ENCODE results near the gene APC2. TPM values are rescaled to one million over a fixed set of nuclear protein-coding genes. Genes with fewer than 3 reads are reported as not detected.
A peak's percentile ranks its signal among the peaks of the same experiment; 100 is the strongest.

The APC2 gene
- polyA plus RNA-seq, 1 donor from 2014 or later, result 50.5 TPM

DNA sequence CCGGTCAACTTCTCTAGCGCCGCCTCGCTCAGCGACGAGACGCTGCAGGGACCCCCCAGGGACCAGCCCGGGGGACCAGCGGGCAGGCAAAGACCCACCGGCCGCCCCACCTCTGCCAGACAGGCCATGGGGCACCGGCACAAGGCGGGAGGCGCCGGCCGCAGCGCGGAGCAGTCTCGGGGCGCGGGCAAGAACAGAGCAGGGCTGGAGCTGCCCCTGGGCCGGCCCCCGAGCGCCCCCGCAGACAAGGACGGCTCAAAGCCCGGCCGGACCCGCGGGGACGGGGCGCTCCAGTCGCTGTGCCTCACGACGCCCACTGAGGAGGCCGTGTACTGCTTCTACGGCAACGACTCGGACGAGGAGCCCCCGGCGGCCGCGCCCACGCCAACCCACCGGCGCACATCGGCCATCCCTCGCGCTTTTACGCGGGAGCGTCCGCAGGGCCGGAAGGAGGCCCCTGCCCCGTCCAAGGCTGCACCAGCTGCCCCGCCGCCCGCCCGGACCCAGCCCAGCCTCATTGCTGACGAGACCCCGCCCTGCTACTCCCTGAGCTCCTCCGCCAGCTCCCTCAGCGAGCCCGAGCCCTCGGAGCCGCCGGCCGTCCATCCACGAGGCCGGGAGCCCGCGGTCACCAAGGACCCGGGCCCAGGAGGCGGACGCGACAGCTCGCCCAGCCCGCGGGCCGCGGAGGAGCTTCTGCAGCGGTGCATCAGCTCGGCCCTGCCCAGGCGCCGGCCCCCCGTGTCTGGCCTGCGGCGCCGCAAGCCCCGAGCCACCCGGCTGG is 17.8 kb downstream of the APC2 start:
- Histone ChIP-seq H3K9me3 (ENCODE audit: low read length) (no peaks in the 10 kb centered on the region), H3K27ac (ENCODE audit: low read length) (no peak overlapping the region), H4K20me1 (ENCODE audit: insufficient read depth) (peaks cover 54% of the 10 kb centered on the region), H3F3A (ENCODE audit: insufficient read depth, low read length, poor library complexity, severe bottlenecking) (no peaks in the 10 kb centered on the region), H3K27me3 (ENCODE audit: insufficient read depth, low read depth, low read length) (no peaks in the 10 kb centered on the region), H2AFZ (ENCODE audit: low read depth, low read length) (no peak overlapping the region), H3K79me2 (replicated peaks; ENCODE audit: insufficient read depth, low read length) (peaks cover 5% of the 10 kb centered on the region), H3K9ac (ENCODE audit: low read length) (no peak overlapping the region), H3K4me2 (ENCODE audit: low read length) (no peak overlapping the region), H3K36me3 (ENCODE audit: insufficient read depth, low read length) (no peaks in the 10 kb centered on the region), H3K9me2 (ENCODE audit: insufficient read depth, low read length) (no peaks in the 10 kb centered on the region), H3K4me3 (ENCODE audit: low read length) (no peak overlapping the region)
- TF ChIP-seq SMC3 (conservative IDR thresholded peaks at IDR 0.05; ENCODE audit: poor library complexity), result no peak
- TF ChIP-seq MXI1 (conservative IDR thresholded peaks at IDR 0.05; ENCODE audit: poor library complexity, severe bottlenecking), result no peak
- no peak for TF ChIP-seq POLR2AphosphoS5 (IDR thresholded peaks at IDR 0.05)

DNA sequence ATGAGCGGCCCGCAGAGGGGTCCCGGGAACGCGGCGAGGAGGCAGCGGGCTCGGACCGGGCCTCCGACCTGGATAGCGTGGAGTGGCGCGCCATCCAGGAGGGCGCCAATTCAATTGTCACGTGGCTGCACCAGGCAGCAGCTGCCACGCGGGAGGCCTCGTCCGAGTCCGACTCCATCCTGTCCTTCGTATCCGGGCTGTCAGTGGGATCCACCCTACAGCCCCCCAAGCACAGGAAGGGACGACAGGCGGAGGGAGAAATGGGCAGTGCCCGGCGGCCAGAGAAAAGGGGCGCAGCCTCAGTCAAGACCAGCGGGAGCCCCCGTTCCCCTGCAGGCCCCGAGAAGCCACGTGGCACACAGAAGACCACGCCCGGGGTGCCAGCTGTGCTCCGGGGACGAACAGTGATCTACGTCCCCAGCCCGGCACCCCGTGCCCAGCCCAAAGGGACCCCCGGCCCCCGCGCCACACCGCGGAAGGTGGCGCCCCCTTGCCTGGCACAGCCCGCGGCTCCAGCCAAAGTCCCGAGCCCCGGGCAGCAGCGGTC is 18.4 kb downstream of the APC2 start:
- Histone ChIP-seq H3K27me3 (ENCODE audit: insufficient read depth, low read depth, low read length) (no peaks in the 10 kb centered on the region), H3K36me3 (ENCODE audit: insufficient read depth, low read length) (no peaks in the 10 kb centered on the region), H3K4me3 (ENCODE audit: low read length) (no peak overlapping the region), H3K79me2 (replicated peaks; ENCODE audit: insufficient read depth, low read length) (peaks cover 5% of the 10 kb centered on the region), H3K9me2 (ENCODE audit: insufficient read depth, low read length) (no peaks in the 10 kb centered on the region), H3K9ac (ENCODE audit: low read length) (no peak overlapping the region), H3K4me2 (ENCODE audit: low read length) (no peak overlapping the region), H3K27ac (ENCODE audit: low read length) (no peak overlapping the region), H4K20me1 (ENCODE audit: insufficient read depth) (peaks cover 61% of the 10 kb centered on the region), H3F3A (ENCODE audit: insufficient read depth, low read length, poor library complexity, severe bottlenecking) (no peaks in the 10 kb centered on the region), H2AFZ (ENCODE audit: low read depth, low read length) (no peak overlapping the region), H3K9me3 (ENCODE audit: low read length) (no peaks in the 10 kb centered on the region)
- TF ChIP-seq, protein P1, sequence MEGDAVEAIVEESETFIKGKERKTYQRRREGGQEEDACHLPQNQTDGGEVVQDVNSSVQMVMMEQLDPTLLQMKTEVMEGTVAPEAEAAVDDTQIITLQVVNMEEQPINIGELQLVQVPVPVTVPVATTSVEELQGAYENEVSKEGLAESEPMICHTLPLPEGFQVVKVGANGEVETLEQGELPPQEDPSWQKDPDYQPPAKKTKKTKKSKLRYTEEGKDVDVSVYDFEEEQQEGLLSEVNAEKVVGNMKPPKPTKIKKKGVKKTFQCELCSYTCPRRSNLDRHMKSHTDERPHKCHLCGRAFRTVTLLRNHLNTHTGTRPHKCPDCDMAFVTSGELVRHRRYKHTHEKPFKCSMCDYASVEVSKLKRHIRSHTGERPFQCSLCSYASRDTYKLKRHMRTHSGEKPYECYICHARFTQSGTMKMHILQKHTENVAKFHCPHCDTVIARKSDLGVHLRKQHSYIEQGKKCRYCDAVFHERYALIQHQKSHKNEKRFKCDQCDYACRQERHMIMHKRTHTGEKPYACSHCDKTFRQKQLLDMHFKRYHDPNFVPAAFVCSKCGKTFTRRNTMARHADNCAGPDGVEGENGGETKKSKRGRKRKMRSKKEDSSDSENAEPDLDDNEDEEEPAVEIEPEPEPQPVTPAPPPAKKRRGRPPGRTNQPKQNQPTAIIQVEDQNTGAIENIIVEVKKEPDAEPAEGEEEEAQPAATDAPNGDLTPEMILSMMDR (IDR thresholded peaks at IDR 0.05; ENCODE audit: poor library complexity, severe bottlenecking), result no peak
- peak; percentile 5 for TF ChIP-seq POLR2AphosphoS5 (IDR thresholded peaks at IDR 0.05)

DNA sequence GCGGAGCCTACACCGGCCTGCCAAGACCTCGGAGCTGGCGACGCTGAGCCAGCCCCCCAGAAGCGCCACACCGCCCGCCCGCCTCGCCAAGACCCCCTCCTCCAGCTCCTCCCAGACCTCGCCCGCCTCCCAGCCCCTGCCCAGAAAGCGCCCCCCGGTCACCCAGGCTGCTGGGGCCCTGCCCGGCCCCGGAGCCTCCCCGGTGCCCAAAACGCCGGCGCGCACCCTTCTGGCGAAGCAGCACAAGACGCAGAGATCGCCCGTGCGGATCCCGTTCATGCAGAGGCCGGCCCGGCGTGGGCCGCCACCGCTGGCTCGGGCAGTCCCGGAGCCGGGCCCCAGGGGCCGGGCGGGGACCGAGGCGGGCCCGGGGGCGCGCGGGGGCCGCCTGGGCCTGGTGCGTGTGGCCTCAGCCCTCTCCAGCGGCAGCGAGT is 18.9 kb downstream of the APC2 start:
- Histone ChIP-seq H3K79me2 (replicated peaks; ENCODE audit: insufficient read depth, low read length) (peaks cover 5% of the 10 kb centered on the region), H3F3A (ENCODE audit: insufficient read depth, low read length, poor library complexity, severe bottlenecking) (no peaks in the 10 kb centered on the region), H3K4me3 (ENCODE audit: low read length) (no peak overlapping the region), H3K36me3 (ENCODE audit: insufficient read depth, low read length) (no peaks in the 10 kb centered on the region), H3K9me2 (ENCODE audit: insufficient read depth, low read length) (no peaks in the 10 kb centered on the region), H3K9ac (ENCODE audit: low read length) (no peak overlapping the region), H3K9me3 (ENCODE audit: low read length) (no peaks in the 10 kb centered on the region), H2AFZ (ENCODE audit: low read depth, low read length) (no peak overlapping the region), H4K20me1 (ENCODE audit: insufficient read depth) (peaks cover 61% of the 10 kb centered on the region), H3K27me3 (ENCODE audit: insufficient read depth, low read depth, low read length) (no peaks in the 10 kb centered on the region), H3K4me2 (ENCODE audit: low read length) (no peak overlapping the region), H3K27ac (ENCODE audit: low read length) (no peak overlapping the region)
- TF ChIP-seq MXI1 (conservative IDR thresholded peaks at IDR 0.05; ENCODE audit: poor library complexity, severe bottlenecking) (no peak), EP300 (conservative IDR thresholded peaks at IDR 0.05; ENCODE audit: poor library complexity, severe bottlenecking) (no peak), SMC3 (conservative IDR thresholded peaks at IDR 0.05; ENCODE audit: poor library complexity) (no peak), POLR2AphosphoS5 (IDR thresholded peaks at IDR 0.05) (no peak)

All from neural cell (in vitro differentiated cells).